ENCODE results near the gene STMN1.
A peak's percentile ranks its signal among the peaks of the same experiment; 100 is the strongest.

Gene STMN1

DNA sequence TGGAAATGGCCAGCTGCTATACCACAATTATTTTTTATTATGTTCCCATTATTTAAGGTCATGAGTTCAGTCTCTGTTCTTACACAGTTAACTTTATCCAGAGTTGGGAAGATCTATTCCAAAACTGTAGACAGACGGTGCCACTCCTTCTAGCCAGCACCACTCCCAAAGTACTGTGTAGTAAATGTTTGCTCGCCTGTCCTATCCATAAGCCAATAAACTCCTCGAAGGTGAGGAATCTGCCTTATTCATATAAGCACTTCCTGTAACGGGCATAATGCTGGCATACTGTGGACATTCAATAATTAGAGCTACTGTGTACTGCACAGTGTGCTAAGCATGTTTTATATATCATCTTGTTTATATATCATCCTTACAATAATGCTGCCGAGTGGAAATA lies 26.1 kb upstream of the STMN1 start:
- no peak for DNase-seq (ENCODE audit: low read depth in 1 of 2, low spot score in 1 of 2)
- in situ Hi-C loops (cut with HindIII; ENCODE audit: low pct_unique_long_range_greater_than_20kb, low sequenced_read_pairs) = no loop called here
- TF ChIP-seq JUND (IDR thresholded peaks at IDR 0.05; ENCODE audit: low read depth) = no peak

DNA sequence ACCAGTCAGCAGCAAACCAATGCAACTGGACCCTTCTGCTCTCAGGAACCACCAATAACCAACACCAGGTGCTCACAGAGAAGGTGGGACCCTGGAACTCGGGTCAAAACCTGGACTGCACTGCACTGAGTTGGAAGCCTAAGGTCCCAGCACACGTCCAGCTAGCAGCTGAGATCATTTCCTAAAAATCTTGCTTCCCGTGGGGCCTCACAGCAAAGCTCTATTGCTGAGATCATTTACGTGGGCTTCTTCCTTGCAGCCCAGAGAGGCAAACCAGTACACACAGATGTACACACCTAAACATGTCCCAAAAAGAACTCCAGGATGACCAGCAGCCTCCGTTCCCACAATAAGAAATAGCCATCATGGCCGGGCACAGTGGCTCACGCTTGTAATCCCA lies 22.8 kb upstream of the STMN1 start:
- in situ Hi-C loops (cut with HindIII; ENCODE audit: low pct_unique_long_range_greater_than_20kb, low sequenced_read_pairs) = no loop called here
- no peak for DNase-seq (ENCODE audit: low read depth in 1 of 2, low spot score in 1 of 2)
- TF ChIP-seq JUND (IDR thresholded peaks at IDR 0.05; ENCODE audit: low read depth) = no peak

DNA sequence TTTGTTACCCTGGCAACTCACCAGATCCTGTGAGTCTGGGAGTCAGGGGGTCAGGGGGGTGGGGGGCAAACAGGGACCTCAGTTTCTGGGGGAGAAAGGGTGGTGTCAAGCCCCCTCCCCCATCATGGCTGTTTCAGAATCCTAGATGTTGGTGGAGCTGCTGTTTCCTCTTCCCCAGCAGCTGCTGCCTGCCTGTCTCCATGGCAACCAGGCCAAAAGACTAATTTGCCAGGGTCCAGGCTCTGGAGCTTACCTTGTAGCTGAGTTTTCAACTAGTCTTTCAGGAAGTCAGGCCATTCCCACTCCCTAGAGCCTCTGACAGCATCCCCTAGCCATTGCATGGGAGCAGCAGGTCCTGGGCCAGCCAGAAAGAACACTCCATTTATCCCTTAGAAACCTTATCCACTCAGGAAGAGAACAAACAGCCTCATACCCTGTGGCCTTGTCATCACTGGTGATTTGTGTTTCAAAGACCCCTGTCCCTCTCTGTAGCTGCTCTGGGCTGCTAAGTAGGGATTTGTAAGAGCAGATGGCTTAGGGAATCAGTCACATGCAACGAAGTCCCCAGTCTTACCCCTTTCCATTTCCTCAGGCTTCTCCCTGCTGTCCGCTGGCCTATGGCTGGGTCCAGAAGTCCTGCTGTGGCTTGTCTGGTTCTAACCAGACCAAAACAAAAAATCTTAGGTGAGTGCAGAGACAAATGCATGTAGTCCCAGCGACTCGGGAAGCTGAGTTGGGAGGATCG lies 21.5 kb upstream of the STMN1 start:
- in situ Hi-C loops (cut with HindIII; ENCODE audit: low pct_unique_long_range_greater_than_20kb, low sequenced_read_pairs) = no loop called here

DNA sequence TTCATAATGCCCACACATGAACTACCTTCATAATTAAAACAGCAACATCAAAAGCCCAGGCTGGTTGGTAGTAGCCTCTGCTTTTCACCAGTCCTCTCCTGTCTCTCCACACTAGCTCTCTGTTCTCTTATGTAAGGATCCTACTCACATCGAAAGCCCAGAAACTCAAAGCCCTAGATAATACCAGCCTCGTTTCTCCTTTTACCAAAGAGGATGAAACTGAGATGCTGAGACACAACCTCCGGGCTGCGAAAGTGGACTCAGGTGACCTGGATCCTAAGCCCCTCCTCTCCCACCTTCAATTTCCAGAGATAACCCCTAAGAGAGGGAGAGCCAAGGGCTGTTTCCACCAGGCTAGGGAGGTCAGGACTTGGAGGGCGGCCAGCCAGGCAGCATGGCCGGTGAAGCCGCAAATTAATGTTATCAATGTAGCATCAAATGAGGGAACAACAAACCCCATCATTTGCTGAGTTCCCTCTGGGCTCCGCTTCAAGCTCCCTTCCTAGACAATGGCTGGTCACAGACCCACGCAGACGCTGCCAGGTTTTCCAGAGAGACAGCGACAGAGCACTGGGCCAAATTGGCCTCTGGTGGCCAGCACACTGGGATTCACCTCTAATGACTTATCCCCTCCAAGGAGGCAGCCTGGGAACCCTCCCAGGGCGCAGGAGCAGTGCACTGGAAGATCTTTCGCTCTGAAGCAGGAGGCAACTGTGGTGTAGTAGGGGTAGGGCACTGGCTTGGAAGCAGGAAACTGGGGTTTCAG lies 20.7 kb upstream of the STMN1 start:
- DNase-seq (ENCODE audit: low read depth in 1 of 2, low spot score in 1 of 2) = no peak

More for the DNA sequence above, 21.5 kb upstream of the STMN1 start:
- TF ChIP-seq JUND (IDR thresholded peaks at IDR 0.05; ENCODE audit: low read depth) = no peak
- no peak for DNase-seq (ENCODE audit: low read depth in 1 of 2, low spot score in 1 of 2)

DNA sequence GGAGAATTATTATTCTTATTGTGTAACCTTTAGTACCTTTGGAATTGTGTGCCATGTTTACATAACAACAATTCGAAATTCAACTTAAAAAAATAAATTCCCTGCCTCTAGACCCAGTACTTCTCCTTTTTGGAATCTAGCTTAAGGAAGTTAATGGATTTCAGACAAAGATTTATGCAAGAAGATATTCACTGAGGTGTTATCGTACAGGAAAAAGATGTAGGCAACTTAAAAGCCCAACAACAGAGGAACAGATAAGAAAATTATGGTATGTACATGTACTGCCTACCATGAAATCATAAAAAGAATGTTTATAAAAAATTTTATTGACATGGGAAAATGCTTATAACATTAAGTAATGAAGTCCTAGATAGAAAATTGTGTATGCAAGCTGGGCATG lies 18.2 kb upstream of the STMN1 start:
- no peak for TF ChIP-seq JUND (IDR thresholded peaks at IDR 0.05; ENCODE audit: low read depth)
- in situ Hi-C loops (cut with HindIII; ENCODE audit: low pct_unique_long_range_greater_than_20kb, low sequenced_read_pairs) = no loop called here
- no peak for DNase-seq (ENCODE audit: low read depth in 1 of 2, low spot score in 1 of 2)

More for the DNA sequence above, 20.7 kb upstream of the STMN1 start:
- in situ Hi-C loops (cut with HindIII; ENCODE audit: low pct_unique_long_range_greater_than_20kb, low sequenced_read_pairs) = no loop called here
- TF ChIP-seq JUND (IDR thresholded peaks at IDR 0.05; ENCODE audit: low read depth) = no peak

DNA sequence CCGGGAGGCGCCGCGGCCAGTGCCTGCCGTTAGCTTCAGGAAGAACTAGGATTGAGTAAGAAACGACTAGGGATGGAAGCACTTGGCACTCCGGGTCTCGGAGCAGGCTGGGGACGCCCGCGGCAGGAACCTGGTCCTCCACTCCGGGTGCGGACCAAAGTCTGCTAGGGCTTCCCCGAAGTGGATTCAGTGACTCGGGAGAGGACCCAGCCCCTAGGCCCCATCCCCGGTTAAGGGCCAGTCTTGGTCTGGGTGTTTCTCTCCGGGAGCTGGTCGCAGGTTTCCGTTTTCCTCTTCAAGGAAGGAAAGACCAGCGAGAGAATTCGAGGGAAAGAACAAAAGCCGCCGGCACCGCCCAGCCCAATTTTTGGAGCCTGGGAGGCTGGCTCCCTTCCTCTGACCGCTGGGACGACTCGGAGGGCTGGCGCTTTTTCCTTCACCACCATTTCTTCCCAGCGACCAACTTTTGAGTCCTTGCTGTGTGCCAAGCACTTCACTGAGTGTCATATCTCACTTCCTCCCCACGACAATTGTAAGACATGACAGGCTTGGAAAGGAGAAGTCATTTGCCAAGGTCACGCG lies 16.8 kb upstream of the STMN1 start:
- DNase-seq (ENCODE audit: low read depth in 1 of 2, low spot score in 1 of 2) = peak in 1 of 2 experiments; percentile 25
- TF ChIP-seq JUND (IDR thresholded peaks at IDR 0.05; ENCODE audit: low read depth) = no peak
- in situ Hi-C loops (cut with HindIII; ENCODE audit: low pct_unique_long_range_greater_than_20kb, low sequenced_read_pairs) = no loop called here

DNA sequence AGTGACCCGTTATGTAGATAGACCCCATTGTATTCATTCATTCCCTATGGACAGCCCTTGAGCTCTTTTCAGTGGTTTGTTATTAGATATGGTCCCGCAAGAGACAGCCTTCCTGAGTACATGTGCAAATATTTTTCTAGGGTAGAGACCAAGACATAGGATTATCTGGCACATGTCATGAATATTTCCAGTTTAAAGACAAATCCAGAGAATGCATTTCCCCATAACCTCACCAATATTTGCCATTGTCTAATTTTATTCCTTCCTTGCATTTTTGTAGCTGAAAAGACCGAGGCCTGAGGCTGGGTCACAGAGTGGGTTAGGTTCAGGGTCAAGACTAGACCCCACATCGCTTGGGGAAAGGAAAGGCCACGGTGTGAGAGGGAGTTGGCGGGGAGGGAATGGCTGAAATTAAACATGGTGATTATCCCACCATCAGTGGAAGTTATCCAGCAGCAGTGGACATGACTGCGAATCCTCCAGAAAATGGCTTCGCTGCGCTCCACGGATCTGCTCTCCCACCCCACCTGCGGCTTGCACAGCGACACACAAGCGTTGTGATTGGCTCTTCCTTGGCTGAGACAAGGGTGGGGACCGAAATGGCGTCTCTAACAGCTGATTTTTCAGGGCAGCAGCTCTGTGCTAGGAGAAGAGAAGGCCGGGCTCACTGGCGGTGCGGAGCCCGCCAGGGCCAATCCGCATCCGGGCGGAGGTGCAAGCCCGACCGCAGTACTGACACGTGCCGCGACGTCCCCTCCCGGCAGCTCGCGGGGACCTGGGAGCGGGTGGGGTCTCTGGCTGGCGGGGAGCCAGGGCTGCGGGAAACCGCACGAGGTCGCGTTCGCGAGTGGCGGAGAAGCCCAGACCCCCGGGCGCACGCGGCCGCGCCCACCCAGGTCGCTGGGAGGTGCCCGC lies 16.1 kb upstream of the STMN1 start:
- in situ Hi-C loops (cut with HindIII; ENCODE audit: low pct_unique_long_range_greater_than_20kb, low sequenced_read_pairs) = no loop called here
- no peak for DNase-seq (ENCODE audit: low read depth in 1 of 2, low spot score in 1 of 2)
- TF ChIP-seq JUND (IDR thresholded peaks at IDR 0.05; ENCODE audit: low read depth) = no peak

DNA sequence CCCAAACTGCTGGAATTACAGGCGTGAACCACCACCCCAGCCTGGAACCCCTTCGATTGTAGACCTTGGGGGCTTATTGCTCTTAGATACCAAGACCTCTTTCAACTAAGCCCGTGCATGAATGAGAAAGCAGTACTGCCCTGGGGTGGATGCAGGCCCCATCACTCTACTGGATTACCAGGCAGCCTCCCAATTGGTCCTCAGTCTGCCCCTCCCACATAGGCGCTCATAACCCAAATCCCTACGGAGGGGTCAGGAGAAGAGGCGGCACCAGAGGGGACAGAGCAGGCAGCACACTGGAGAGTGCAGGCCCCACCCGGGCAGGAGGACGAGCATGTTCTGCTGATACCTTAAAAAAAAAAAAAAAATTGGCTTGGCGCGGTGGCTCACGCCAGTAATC lies 12.4 kb upstream of the STMN1 start:
- no peak for TF ChIP-seq JUND (IDR thresholded peaks at IDR 0.05; ENCODE audit: low read depth)
- no peak for DNase-seq (ENCODE audit: low read depth in 1 of 2, low spot score in 1 of 2)
- in situ Hi-C loops (cut with HindIII; ENCODE audit: low pct_unique_long_range_greater_than_20kb, low sequenced_read_pairs) = no loop called here

DNA sequence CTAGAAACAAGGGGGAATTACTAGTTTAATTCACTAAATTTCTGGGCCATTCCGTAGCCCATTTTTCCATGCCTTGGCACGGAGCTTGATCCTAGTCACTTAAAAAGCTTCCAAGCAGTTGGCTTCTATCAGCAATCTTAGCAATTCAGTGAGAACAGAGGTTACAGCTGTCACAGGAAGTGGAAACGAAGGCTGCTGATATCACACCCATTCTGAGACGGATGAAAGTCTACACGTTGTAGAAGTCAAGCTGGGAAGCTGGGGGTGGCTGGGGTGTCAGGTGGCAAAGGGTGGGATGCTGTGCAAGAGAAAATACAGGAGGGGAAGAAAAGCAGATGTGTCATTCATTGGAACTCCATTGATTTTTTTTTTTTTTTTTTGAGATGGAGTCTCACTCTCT lies 11.8 kb upstream of the STMN1 start:
- DNase-seq (ENCODE audit: low read depth in 1 of 2, low spot score in 1 of 2) = no peak
- TF ChIP-seq JUND (IDR thresholded peaks at IDR 0.05; ENCODE audit: low read depth) = no peak
- in situ Hi-C loops (cut with HindIII; ENCODE audit: low pct_unique_long_range_greater_than_20kb, low sequenced_read_pairs) = no loop called here

DNA sequence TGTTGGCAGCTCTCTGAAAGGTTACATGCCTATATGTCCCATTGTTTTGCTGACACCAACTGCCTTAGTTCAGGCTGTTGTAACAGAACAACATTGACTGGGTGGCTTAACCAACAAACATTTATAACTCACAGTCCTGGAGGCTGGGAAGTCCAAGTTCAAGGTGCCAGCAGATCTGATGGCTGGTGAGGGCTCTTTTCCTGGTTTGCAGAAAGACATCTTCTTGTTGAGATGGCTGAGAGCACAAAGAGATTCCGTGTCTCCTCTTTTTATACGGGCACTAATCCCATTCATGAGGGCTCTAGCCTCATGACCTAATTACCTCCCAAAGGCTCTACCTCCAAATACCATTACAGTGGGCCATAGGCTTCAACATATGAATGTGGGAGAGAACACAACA lies 10.2 kb upstream of the STMN1 start:
- no peak for TF ChIP-seq JUND (IDR thresholded peaks at IDR 0.05; ENCODE audit: low read depth)
- no peak for DNase-seq (ENCODE audit: low read depth in 1 of 2, low spot score in 1 of 2)
- in situ Hi-C loops (cut with HindIII; ENCODE audit: low pct_unique_long_range_greater_than_20kb, low sequenced_read_pairs) = no loop called here

DNA sequence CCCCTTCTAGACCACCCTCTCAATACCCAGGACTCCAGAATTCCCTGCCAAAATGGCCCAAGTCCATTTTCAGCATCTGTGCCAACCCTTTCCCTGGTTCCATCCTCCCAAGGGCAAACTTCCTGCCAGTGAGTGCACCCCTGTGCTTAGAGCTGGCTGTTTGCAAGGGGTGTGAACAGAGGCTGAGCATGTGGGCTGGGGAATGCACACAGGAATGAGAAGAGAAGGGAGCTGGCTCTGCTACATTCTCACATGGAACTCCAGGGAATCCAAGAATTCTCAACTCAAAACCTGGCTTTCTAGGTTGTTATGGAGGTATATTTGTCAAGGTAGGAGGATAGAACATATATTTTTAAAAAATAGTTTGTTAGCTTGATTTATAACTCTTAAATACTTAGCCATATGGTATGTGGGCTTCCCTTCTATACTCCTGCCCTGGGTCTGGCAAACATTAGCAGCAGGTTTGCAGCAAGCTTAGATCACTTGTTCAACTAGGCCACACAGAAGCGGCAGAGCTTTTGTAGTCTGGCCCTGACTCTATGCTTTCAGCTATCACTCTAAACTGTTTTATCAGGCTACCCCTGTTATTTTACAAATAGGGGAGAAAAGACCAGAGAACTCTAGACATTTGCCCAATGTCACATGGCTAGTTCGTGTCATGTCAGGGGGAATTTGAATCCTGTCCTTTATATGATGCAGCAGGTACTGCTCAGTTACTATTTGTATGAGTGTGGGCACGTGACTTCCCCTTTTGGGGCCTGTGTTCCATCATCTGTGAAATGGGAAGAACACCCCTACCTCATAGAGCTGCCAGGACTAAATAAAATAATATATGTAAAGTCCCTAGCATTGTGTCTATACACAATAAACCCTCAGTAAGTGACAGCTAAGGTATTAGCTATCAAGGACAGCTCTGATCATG lies 8.1 kb upstream of the STMN1 start:
- in situ Hi-C loops (cut with HindIII; ENCODE audit: low pct_unique_long_range_greater_than_20kb, low sequenced_read_pairs) = no loop called here
- DNase-seq (ENCODE audit: low read depth in 1 of 2, low spot score in 1 of 2) = no peak
- no peak for TF ChIP-seq JUND (IDR thresholded peaks at IDR 0.05; ENCODE audit: low read depth)
